Uterus (tissue), 4 donors: Measurements from ENCODE around the gene LIX1L. TPM values are rescaled to one million over a fixed set of nuclear protein-coding genes. Genes with fewer than 3 reads are reported as not detected.

Source experiments
- DNase-seq, 2 donors: peaks; one replicate each; pipeline ENCODE4 v3.0.0-alpha.2; 2019 to 2020
- H3K27ac ChIP-seq, 2 donors: fragments of 200-600 bp; sonication (generic); 1 replicate in 1 of 2; 2 replicates in 1 of 2; pipeline ENCODE4 v1.5.1; 2016 to 2018
- H3K27me3 ChIP-seq, 2 donors: fragments of 200-600 bp; sonication (generic); one replicate each; pipeline ENCODE4 v1.5.1; 2018 to 2019; ENCODE audit warnings: control low read depth in 1 of 2
- H3K36me3 ChIP-seq, 2 donors: fragments of 200-600 bp; sonication (generic); one replicate each; pipeline ENCODE4 v1.5.1; 2019; ENCODE audit warnings: control low read depth in 1 of 2
- H3K4me1 ChIP-seq, 2 donors: fragments of 200-600 bp; sonication (generic); one replicate each; pipeline ENCODE4 v1.5.1; 2018 to 2019; ENCODE audit warnings: control low read depth in 1 of 2
- H3K4me3 ChIP-seq, 2 donors: fragments of 200-600 bp; sonication (generic); 1 replicate in 1 of 2; 2 replicates in 1 of 2; pipeline ENCODE4 v1.5.1; 2018 to 2019; ENCODE audit warnings: mild to moderate bottlenecking in 1 of 2
- H3K9me3 ChIP-seq, 2 donors: fragments of 200-600 bp; sonication (generic); one replicate each; pipeline ENCODE4 v1.5.1; 2019; ENCODE audit warnings: control low read depth in 1 of 2
- POLR2A ChIP-seq, 2 donors: fragments of 450-650 bp; IDR thresholded peaks; one replicate each; pipeline ENCODE4 v1.6.1; 2016; ENCODE audit warnings: antibody characterized with exemption in 2 of 2, mild to moderate bottlenecking in 1 of 2, moderate library complexity in 1 of 2
- intact Hi-C: fragments of 100-400 bp; cut with DNase I; formaldehyde crosslinking; loops from one replicate; pipeline ENCODE4 v1.15.1; 2023; ENCODE audit warnings: low total_unique reads
- total RNA-seq, 4 donors: library from RNA; depleted of rRNA in 3 of 4; stranded (reverse); fragments of >200 nt in 3 of 4; gene quantifications; one replicate each; pipeline versions ENCODE4 v1.1.0 to v1.2.4, GENCODE V29; 2014 to 2023
- TF ChIP-seq, protein P1 (sequence below), 4 experiments: fragments of 200-600 bp in 2 of 4; fragments of 450-650 bp in 2 of 4; sonication (generic) in 2 of 4; IDR thresholded peaks; one replicate each; pipeline ENCODE4 v1.5.1; 2016 to 2019; ENCODE audit warnings: antibody characterized with exemption in 4 of 4, mild to moderate bottlenecking in 2 of 4, moderate library complexity in 1 of 4
- donor health status: DM: yes; HTN: yes; CAD: no.

LIX1L gene
- total RNA-seq, 4 donors from 2014 or later, result 12.3 to 69.0 (median 32.2) TPM

DNA sequence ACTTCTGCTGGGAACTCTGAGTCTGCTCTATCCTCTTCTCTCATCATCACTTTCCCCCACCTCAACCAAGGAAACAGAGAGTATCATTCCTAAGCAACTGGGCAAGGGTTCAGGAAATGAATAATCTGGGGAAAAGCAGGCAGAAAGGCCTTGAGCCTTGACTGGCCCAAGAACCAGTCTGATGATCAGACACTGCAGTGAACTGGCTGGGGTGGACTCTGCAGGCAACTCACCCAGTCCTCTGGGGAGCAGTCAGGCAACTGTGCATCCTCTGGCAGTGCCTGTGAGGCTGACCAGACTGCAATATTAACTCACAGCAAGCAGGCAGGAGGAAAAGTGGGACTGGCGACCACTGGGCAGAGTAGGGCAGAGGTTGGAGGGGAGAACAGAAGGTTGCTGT lies 73.1 kb downstream of the LIX1L start:
- Histone ChIP-seq H3K4me1 (no peaks in the 10 kb centered on the region), H3K27ac (no peak overlapping the region), H3K27me3 (no peaks in the 10 kb centered on the region), H3K4me3 (no peak overlapping the region), H3K36me3 (no peaks in the 10 kb centered on the region), H3K9me3 (no peaks in the 10 kb centered on the region)
- TF ChIP-seq, protein P1, sequence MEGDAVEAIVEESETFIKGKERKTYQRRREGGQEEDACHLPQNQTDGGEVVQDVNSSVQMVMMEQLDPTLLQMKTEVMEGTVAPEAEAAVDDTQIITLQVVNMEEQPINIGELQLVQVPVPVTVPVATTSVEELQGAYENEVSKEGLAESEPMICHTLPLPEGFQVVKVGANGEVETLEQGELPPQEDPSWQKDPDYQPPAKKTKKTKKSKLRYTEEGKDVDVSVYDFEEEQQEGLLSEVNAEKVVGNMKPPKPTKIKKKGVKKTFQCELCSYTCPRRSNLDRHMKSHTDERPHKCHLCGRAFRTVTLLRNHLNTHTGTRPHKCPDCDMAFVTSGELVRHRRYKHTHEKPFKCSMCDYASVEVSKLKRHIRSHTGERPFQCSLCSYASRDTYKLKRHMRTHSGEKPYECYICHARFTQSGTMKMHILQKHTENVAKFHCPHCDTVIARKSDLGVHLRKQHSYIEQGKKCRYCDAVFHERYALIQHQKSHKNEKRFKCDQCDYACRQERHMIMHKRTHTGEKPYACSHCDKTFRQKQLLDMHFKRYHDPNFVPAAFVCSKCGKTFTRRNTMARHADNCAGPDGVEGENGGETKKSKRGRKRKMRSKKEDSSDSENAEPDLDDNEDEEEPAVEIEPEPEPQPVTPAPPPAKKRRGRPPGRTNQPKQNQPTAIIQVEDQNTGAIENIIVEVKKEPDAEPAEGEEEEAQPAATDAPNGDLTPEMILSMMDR (IDR thresholded peaks at IDR 0.05), result no peak
- no peak for TF ChIP-seq POLR2A (IDR thresholded peaks at IDR 0.05)
- DNase-seq, result no peak
- intact Hi-C loops, result no loop called here

Other genes starting within 250 kb of the LIX1L start
- gene CD160, start 238.5 kb downstream of the LIX1L start, total RNA-seq, result under 1 TPM in 1 of 4 donors, not detected in 3; 0.55 TPM
- gene RNF115, start 133.9 kb downstream of the LIX1L start, total RNA-seq, result 10 to 100 TPM; 18.8 to 33.4 (median 27.8) TPM
- gene POLR3C, start 133.8 kb downstream of the LIX1L start, total RNA-seq, result 10 to 100 TPM; 36.0 to 49.2 (median 42.2) TPM
- gene NUDT17, start 112.4 kb downstream of the LIX1L start, total RNA-seq, result 1 to 10 TPM in 3 of 4 donors, not detected in 1; 2.5 to 5.6 (median 4.7) TPM
- 10 to 100 TPM; 10.2 to 88.6 (median 24.5) TPM for gene PIAS3, start 98.9 kb downstream of the LIX1L start, total RNA-seq
- 1 to 10 TPM in 3 of 4 donors, under 1 TPM in 1; 0.77 to 8.8 (median 5.4) TPM for gene ANKRD35, start 72.2 kb downstream of the LIX1L start, total RNA-seq
- 10 to 100 TPM in 1 of 4 donors, 1 to 10 TPM in 3; 2.7 to 19.9 (median 4.0) TPM for gene ITGA10, start 48.0 kb downstream of the LIX1L start, total RNA-seq
- gene PEX11B, start 39.3 kb downstream of the LIX1L start, total RNA-seq, result 10 to 100 TPM; 26.1 to 46.3 (median 36.0) TPM
- 100 to 1,000 TPM; 118 to 226 (median 146) TPM for gene RBM8A, start 30.5 kb downstream of the LIX1L start, total RNA-seq
- gene ANKRD34A, start 6.6 kb upstream of the LIX1L start, total RNA-seq, result 1 to 10 TPM in 1 of 4 donors, under 1 TPM in 3; 0.26 to 5.0 (median 0.61) TPM
- gene POLR3GL, start 6.7 kb upstream of the LIX1L start, total RNA-seq, result 10 to 100 TPM in 2 of 4 donors, 1 to 10 TPM in 2; 3.3 to 28.1 (median 8.6) TPM
- gene TXNIP, start 38.6 kb upstream of the LIX1L start, total RNA-seq, result 1,000 to 10,000 TPM in 3 of 4 donors, 100 to 1,000 TPM in 1; 731 to 1,940 (median 1,478) TPM
- not detected for gene HJV, start 63.7 kb upstream of the LIX1L start, total RNA-seq
- gene NBPF10, start 186.8 kb upstream of the LIX1L start, total RNA-seq, result 1 to 10 TPM in 3 of 4 donors, not detected in 1; 1.3 to 4.0 (median 2.8) TPM